Ramos (cell line): ENCODE measurements around the gene OLFML3.
"Not testable (repeated sequence)": the region's sequence is repeated elsewhere in the genome, so short reads cannot be mapped to it uniquely, and the experiment has no call there.

ENCODE experiments used
- in situ Hi-C: fragments of 300-500 bp; cut with MboI; formaldehyde crosslinking; loops from one replicate; pipeline ENCODE4 v1.14.3; 2022; ENCODE audit warnings: low sequenced_read_pairs; ENCODE audit not compliant: unreplicated experiment

The OLFML3 gene

DNA sequence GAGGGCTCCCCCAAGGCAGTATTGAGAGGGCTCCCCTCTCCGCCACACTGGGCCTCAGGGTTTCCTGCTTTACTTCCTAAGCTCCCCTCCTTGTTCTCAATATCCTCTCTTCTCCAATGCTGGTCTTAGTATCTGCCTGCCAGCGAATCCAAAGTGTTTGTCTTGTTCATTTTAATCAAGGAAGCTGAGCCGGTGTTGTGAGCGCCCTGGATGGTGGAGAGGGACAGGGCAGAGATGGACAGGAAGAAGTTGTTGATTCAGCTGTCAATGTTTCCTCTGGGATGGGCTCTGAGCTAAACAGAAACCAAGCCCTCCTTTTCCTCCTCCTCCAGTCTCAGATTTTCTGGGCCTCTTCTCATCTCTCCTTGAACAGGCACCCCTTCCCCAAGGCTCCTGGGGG lies 5.4 kb downstream of the OLFML3 start:
- in situ Hi-C loops = loop anchor here (25.0 kb wide), 1 partner anchor 578 kb away; no protein-coding TSS in a partner anchor

DNA sequence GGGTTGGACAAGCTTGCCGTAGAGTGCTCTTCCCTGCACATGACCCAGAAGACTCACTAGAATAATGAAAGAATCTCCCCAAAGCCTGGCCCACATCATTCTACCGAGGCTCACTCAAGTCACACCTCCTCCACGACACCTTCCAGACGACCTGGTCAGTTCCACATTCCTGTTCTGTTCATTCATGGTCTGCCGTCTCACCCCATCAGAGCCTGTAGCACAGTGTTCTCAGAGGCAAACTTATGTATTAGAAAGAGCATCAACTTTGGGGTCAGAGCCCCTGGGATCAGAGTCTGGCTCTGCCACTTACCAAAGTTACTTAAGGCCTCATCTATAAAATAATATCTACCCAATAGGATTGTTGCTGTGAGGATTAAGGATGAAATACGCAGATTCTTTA lies 7.5 kb downstream of the OLFML3 start:
- in situ Hi-C loops = loop anchor here (25.0 kb wide), 1 partner anchor 575 kb away; no protein-coding TSS in a partner anchor

DNA sequence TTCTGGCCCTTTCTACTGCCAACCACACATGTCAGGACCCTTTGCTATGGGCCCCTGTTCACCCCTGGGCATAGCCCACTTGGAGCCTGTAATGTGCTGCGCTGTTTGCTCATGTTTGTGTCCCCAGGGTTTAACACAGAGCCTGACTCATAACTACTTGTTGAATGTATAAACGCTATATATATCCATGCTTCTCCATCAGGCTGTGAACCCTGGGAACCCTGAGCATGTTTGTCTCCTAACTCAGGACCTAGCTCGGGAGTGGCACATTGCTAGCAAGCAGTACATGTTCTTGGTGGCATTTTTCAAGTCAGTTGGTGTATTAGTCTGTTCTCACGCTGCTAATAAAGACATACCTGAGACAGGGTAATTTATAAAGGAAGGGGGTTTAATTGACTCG lies 8.0 kb downstream of the OLFML3 start:
- in situ Hi-C loops = loop anchor here (25.0 kb wide), 1 partner anchor 575 kb away; no protein-coding TSS in a partner anchor

DNA sequence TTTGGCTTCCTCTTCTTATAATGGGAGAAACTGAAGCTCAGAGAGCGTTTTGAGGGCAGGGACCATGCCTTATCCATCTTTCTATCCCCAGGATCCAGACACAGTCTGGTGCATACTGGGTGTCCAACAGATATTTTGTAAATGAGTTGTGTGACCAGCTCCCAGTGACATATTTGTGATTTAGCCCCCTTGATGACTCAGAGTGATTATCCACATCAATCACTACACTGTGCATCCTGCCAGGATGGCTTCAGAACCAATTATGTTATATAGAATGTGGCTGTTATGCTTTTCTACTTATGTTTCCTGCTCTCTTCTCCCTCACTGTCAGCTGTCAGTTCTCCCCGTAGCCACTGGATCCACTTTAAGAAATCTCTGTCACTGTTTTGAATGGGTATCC lies 11.3 kb downstream of the OLFML3 start:
- in situ Hi-C loops = loop anchor here (25.0 kb wide), 1 partner anchor 572 kb away; no protein-coding TSS in a partner anchor

DNA sequence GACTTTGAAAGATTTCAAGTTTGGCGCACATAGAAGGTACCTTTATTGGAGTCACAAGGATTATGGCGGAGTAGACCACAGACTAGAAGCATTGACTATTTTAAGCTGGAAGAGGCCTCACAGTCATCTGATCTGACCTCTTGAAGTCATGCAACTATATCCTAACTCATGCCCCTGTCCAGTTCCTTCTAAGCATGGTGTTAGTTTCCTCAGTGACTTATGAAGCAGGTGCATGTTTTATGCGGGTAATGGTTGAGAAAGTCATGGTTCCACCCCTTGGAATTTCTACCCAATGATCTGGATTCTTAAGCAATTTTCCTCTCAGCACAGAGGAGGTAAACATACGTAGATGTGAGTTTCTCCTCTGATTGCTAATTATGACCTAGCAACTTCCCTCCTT lies 11.7 kb downstream of the OLFML3 start:
- in situ Hi-C loops = loop anchor here (25.0 kb wide), 1 partner anchor 571 kb away; no protein-coding TSS in a partner anchor

DNA sequence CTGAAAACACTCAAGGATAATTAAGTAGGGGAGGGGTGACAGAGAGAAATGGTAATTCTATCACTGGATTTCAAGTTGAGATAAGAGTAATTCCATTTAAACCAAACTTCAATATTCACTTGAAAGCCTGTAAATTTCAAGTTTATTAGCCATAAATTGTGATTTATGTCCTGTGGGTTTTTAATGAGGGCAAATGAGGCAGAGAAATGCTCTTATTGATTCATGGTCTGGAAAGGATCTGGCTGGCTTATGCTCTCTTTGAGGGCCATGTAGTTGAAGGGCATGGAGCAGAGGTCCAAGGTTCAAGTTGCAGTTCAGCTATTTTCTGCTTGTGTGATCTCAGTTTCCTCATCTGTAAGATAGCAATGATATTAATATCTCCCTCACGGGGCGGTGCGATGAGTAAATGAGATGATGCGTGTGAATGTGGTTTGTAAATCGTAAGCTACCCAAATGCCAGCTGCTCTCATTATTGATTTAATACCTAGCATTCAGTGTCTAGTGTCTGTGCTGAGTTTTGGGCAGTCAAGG lies 12.3 kb downstream of the OLFML3 start:
- in situ Hi-C loops = loop anchor here (25.0 kb wide), 1 partner anchor 571 kb away; no protein-coding TSS in a partner anchor

DNA sequence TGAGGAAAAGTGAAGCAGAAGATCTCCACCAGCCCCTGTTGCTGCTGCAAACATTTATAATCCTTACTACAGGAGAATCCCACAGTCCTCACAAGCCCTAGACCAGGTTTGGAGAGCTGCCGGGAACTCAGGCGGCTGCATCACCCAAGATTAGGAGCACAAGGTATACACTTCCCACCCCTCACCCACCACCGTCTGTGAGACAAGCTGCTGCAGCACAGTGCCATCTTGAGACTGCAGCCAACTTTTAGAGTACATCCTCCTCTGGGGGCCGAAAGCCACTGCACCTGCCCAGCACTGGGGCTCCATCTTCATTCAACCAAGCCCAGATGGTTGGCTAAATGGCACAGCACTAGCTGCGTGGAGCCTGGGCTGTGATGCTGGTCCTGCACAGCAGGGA lies 13.8 kb downstream of the OLFML3 start:
- in situ Hi-C loops = loop anchor here (25.0 kb wide), 1 partner anchor 569 kb away; no protein-coding TSS in a partner anchor

DNA sequence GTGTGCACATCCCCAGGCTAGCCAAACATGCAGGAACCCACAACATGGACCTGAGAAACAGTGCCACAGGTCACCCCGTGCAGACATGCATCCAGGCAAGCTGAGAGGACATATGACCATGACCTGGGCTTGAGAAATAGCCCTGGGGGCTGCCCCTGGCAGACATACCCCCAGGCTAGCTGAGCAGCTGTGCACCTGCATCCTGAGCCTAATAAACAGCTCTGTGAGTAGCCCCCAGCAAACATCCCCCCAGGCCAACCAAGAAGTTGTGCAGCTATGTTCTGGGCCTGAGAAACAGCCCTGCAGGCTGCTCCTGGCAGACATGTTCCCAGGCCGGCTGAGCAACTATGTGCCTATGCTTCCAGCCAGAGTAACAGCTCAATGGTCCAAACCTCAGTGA lies 14.5 kb downstream of the OLFML3 start:
- in situ Hi-C loops = loop anchor here (25.0 kb wide), 1 partner anchor 569 kb away; no protein-coding TSS in a partner anchor

DNA sequence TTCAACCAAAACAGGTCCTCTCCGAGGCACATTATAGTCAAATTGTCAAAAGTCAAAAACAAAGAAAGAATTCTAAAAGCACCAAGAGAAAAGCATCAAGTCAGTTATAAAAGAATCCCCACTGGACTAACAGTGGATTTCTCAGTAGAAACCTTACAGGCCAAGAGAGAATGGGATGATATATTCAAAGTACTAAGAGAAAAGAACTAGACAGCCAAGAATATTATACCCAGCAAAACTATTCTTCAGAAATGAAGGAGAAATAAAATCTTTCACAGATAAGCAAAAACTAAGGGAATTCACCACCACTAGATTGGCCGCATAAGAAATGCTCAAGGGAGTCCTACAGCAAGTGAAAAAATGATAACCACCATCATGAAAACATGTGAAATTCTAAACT lies 16.1 kb downstream of the OLFML3 start:
- in situ Hi-C loops = loop anchor here (25.0 kb wide), 1 partner anchor 567 kb away; no protein-coding TSS in a partner anchor

DNA sequence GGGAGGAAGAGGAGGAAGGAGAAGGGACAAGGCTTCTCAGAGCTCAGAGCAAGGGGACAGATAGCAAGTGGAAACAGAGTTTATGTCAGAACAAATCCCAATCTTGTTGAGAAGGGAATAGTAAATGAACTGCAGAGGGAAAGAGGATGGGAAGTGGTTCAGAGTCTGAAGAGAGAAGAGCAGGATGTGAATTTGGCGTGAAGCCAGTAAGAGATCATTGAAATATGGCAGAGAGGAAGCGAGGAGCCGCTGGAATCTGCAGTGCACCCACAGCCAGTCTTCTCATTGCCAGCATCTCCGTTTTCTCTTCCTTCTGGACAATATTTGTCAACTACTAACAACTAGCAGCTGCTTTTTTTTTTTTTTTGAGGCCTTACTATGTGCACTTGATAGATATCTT lies 19.1 kb downstream of the OLFML3 start:
- in situ Hi-C loops = loop anchor here (25.0 kb wide), 1 partner anchor 564 kb away; no protein-coding TSS in a partner anchor

DNA sequence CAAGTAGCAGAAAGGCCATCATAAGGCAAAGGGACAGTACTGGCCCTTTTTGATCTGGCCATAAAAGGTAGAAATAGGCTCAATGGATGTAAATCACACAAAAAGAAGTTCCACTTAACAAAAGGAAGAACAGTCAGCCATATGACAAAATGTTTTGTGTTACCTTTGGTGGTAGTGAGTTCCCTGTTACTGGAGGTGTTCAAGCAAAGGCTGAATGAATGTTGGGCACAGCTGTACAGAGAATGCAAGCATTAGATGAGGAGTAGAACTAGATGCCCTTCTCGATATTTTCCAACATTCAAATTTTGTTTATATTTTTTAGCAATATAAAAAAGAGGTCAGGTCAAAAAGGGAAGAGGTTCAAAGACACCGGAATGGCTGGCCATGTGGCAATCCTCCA lies 20.0 kb downstream of the OLFML3 start:
- in situ Hi-C loops = loop anchor here (25.0 kb wide), 1 partner anchor 563 kb away; no protein-coding TSS in a partner anchor

DNA sequence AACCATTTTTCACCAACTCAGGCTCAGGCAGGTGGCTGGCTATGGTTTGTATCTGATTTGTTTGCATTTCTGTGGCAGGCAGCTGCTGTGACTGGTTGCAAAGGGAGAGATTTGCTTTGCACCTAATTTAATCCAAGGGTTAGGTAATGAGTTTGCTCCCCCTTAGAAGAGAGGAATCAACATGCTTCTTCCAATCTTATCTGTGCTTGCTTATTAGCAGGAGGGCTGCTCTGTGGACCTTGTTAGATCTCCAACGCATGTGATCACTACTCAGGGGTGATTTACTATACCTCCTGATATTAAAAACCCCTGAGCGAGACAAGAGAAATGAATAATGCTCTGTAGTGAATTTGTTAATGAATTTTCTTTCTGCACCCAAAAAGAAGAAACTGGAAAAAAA lies 20.5 kb downstream of the OLFML3 start:
- in situ Hi-C loops = loop anchor here (25.0 kb wide), 1 partner anchor 563 kb away; no protein-coding TSS in a partner anchor

DNA sequence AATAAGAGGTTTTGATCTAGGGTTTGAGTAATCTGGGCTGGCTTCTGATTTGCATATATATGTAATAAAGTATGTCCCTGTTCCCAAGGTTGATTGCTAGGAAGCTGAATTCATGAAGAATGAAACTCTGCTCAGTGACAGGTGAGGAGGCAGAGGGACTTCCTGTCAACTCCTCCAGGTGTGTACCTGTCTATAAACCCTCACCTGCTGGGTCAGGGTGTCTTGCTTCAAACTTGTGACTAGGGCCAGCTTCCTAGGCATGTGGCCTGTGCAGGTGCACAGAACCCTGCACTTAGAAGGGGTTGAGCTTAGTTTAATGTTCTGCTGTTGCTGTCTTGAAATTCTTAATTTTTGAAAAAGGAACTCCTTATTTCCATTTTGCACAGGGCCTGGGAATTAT lies 21.1 kb downstream of the OLFML3 start:
- in situ Hi-C loops = no loop called here

DNA sequence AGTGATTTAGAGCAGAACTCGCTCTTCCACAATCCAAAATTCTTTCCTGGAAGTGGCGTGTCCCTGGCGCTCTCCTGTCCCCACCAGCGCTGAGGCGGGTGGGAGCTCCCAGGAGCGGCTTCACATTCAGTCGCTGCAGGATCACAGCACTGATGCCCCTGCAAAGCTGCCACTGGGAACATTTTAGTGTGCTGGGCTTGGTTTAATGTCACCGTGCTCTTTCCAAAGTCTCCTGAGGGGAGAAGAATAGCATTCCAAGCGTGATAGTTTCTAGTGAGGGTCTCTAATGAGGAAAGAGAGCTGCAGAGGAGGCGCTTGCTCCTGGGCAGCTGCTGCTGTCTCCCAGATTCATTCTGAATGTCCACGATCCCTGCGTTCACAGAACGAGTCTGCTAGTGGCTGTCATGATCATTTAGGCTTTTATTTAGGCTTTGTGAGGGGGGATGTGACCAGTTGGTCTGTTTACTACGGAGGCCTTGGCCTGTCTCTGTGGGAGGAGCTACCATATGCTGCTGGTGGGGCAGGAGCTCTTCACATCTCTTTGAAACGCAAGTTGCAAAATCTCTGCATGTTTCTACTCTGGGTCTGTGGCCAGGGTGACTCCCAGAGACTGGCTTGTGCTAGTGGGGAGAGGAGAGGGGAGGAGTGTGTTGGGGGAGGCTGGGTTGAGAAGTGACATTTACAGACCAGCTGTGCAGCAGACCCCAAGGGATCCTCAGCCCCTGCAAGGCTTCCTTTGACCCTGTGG lies 23.4 kb downstream of the OLFML3 start:
- in situ Hi-C loops = no loop called here

DNA sequence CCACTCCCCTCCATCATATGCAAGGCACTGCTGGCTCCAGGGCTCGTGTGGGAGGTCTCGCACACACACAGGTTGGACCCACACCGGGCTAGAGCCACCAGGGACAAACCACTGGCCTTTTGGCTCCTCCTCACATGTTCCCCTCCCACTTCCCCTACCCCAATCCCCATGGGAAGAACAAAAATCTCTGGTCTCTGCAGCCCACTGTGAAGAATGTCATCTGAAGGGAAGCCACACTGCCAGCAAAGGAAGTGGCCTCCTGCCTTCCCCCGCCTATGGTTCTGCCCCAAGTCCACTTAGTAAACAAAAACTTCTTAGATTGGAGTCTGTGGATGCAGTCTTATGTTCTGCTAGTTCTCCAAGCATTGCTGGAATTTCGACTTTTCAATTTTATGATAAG lies 24.2 kb downstream of the OLFML3 start:
- in situ Hi-C loops = no loop called here

DNA sequence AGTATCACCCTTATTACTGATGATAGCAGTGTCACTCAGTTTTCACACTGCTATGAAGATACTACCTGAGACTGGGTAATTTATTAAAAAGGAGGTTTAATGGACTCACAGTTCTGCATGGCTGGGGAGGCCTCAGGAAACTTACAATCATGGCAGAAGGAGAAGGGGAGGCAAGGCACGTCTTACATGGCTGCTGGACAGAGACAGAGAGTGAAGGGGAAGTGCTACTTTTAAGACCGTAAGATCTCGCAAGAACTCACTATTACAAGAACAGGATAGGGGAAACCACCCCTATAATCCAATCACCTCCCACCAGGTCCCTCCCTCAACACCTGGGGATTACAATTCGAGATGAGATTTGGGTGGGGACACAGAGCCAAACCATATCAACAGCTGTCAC lies 27.6 kb downstream of the OLFML3 start:
- in situ Hi-C loops = not testable (repeated sequence)

DNA sequence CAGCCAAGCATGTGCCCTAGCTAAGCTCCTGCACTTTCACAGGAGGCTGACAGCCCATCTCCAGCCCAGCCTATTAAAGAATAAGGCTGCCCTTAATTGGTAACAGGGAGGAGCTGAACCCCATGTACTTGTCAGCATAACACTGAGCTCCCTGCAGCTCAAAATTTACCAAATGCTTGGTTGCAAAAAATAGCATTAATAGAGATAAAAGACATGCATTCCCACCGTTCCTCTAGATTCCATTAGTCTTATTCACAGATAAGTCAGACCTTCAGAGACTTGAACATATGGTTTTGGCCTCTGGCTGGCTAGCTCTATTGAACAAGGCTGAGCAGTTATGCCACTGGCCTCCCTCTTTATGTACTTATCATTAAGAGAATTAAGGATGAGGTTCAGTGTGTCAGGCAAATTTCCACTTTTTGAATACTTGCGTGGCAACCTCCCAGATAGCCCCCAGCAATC lies 29.2 kb downstream of the OLFML3 start:
- in situ Hi-C loops = no loop called here

DNA sequence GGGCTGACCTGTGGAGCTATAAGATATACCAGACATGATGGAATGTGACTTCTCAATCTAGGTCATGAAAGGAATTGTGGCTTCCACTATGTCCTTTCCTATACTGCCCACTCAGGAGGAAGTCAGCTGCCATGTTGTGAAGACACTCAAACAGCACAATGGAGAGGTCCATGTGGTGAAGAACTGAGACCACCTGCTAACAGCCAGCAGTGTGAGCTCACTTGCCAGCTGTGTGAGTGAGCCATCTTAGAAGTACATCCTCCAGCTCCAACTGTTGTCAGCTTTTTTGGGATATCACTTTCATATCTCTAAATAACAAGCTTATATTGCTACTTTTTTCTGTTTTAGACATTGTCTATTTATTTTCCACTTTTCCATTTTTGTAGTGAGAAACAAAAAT lies 29.7 kb downstream of the OLFML3 start:
- in situ Hi-C loops = no loop called here

DNA sequence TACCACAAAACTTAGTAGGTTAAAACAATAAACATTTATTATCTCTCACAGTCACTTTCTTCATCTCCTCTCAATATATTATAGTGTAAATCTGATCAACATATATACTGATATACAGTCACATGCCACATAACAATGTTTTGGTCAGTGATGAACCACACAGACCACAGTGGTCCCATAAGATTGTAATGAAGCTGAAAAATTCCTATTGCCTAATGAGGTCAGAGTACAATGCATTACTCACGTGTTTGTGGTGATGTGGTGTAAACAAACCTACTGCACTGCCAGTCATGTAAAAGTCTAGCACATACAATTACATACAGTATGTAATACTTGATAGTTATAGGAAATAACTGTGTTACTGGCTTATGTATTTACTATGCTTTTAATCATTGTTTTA lies 30.1 kb downstream of the OLFML3 start:
- in situ Hi-C loops = no loop called here

DNA sequence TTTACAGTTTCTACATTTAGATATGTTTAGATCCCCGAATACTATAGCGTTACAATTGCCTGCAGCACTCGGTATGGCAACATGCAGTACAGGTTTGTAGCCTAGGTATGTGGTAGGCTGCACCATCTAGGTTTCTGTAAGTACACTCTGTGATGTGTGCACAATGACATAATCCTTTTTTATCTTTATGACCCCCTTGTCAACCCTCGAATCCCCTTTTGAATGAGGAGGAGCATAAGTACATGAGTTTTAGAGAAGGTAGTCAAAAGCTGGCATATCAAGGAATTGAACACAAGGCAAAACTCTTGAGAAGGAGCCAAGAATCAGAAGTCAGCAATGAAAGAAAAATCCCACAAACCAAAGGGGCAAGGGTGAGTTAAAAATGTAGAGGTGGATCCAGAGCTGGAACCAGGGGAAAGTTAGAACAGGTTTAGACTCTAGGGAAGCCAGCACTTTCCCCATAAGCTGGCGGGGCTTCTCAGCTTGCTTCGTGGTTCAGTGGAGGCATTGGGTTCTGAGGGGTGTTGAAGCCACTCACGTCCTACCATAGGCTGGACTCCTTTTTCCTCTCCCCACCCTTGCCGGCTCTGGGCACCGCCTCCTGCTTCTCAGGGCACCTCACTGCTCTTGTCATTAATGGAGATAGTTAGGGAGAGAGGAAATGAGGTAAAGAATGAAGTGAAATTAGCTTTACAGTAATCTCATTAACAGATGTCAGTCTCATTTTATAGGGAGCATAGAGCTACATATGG lies 31.3 kb downstream of the OLFML3 start:
- in situ Hi-C loops = no loop called here

DNA sequence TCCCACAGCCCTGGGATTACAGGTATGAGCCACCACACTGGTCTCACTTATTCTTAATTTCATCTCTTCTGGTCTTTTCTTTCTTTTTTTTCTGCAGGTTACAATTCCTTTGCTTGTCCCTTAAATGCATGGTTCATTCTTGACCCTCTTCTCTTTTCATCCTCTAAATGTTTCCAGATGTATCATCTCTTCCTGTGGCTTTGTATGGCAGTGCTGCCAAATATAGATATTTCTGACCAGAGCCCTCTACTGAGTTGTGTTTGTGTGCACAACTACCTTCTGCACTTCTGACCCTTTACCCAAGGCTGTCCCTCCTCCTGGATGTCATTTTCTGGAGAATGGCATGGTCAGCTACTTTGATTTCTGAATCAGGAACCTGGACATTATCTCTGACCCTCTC lies 32.5 kb downstream of the OLFML3 start:
- in situ Hi-C loops = no loop called here
